MCF 10A (cell line): Measurements from ENCODE around the gene ACAA1. TPM values are rescaled to one million over a fixed set of nuclear protein-coding genes. Genes with fewer than 3 reads are reported as not detected.
"Not testable (repeated sequence)": the region's sequence is repeated elsewhere in the genome, so short reads cannot be mapped to it uniquely, and the experiment has no call there.

Experiments used
- BruUV-seq: library from RNA; stranded (reverse); fragments of 400-500 nt; replicated peaks from 2 replicates; lab custom pipeline; 2021; lab: Mats Ljungman, UMichigan
- CTCF ChIA-PET: fragments of 300-600 bp; sonication (Branson Sonifier 250); formaldehyde crosslinking; extraction: SDS; loops from one replicate; lab custom pipeline; 2021; ENCODE audit warnings: antibody characterized with exemption, inconsistent platforms; lab: Yijun Ruan, JAX
- POLR2A ChIA-PET: fragments of 300-600, 350-650 bp; sonication (Branson Sonifier 250); formaldehyde crosslinking; extraction: SDS; loops from one replicate; lab custom pipeline; 2020; ENCODE audit warnings: antibody characterized with exemption, inconsistent platforms; lab: Yijun Ruan, JAX
- DNase-seq: peaks from one replicate; pipeline ENCODE4 v3.0.0-alpha.2; 2018; ENCODE audit not compliant: unreplicated experiment
- H3K27ac Mint-ChIP-seq: one replicate; pipeline ENCODE4 v1.8.0; 2022; ENCODE audit warnings: mild to moderate bottlenecking, low read depth, mixed read lengths; ENCODE audit not compliant: unreplicated experiment
- H3K27me3 Mint-ChIP-seq: one replicate; pipeline ENCODE4 v1.8.0; 2022; ENCODE audit warnings: mixed read lengths; ENCODE audit not compliant: insufficient read depth, unreplicated experiment
- H3K36me3 Mint-ChIP-seq: one replicate; pipeline ENCODE4 v1.8.0; 2022; ENCODE audit warnings: mild to moderate bottlenecking, moderate library complexity, mixed read lengths; ENCODE audit not compliant: insufficient read depth, unreplicated experiment
- H3K4me1 Mint-ChIP-seq: one replicate; pipeline ENCODE4 v1.8.0; 2022; ENCODE audit warnings: mixed read lengths; ENCODE audit not compliant: insufficient read depth, unreplicated experiment
- H3K4me3 Mint-ChIP-seq: one replicate; pipeline ENCODE4 v1.8.0; 2022; ENCODE audit warnings: mild to moderate bottlenecking, moderate library complexity, mixed read lengths; ENCODE audit not compliant: unreplicated experiment
- H3K9me3 Mint-ChIP-seq: one replicate; pipeline ENCODE4 v1.8.0; 2022; ENCODE audit warnings: mixed read lengths; ENCODE audit not compliant: unreplicated experiment
- intact Hi-C: fragments of 100-400 bp; cut with micrococcal nuclease; formaldehyde crosslinking; loops from 2 replicates; pipeline ENCODE4 v1.14.1; 2022
- total RNA-seq: library from RNA; stranded (reverse); gene quantifications from 2 replicates; pipeline ENCODE4 v1.2.3, GENCODE V29; 2022
- TF ChIP-seq, protein P1 (sequence below): fragments of 200-600 bp; IDR thresholded peaks from one replicate; pipeline ENCODE4 v1.8.0; 2022; ENCODE audit warnings: antibody characterized with exemption, mild to moderate bottlenecking; ENCODE audit not compliant: unreplicated experiment

The ACAA1 gene
- total RNA-seq, 1 experiment from 2014 or later: 46.7 TPM

DNA sequence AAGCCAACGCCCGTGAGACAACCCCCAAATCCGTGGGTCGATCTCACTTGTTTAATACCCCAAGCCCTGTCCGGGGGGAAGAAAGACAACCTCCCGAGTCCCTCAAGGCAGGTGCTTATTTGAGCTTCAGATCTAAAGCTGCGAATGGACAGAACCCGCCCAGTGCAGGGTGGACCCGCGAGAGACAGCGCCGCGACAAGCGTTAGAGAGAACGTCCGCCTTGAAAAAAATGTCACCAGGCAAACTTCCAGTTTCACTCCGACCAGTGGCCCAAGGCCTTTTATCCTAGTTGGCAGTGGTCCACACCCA lies 27.7 kb upstream of the ACAA1 start:
- intact Hi-C loops: loop anchor here (2.0 kb wide), 1 partner anchor 26 kb away; the partner anchor contains the start of gene MYD88
- Mint-ChIP-seq H3K36me3 (peaks cover 17% of the 10 kb centered on the region), H3K9me3 (no peaks in the 10 kb centered on the region), H3K4me3 (peak overlapping the region; percentile 87), H3K27ac (peak overlapping the region; percentile 93), H3K4me1 (peaks cover 29% of the 10 kb centered on the region), H3K27me3 (no peaks in the 10 kb centered on the region)
- ChIA-PET POLR2A (interaction anchor here (0.7 to 5.8 kb wide), 19 partner anchors 9 to 311 kb away, joined by 3 to 188 read pairs (median 6); partner anchors contain the start of genes ACAA1, MYD88 and XYLB), CTCF (interaction anchor here (0.8 to 3.0 kb wide), 8 partner anchors 8 to 182 kb away, joined by 3 to 8 read pairs (median 5); partner anchors contain the start of gene XYLB)
- DNase-seq: no peak
- TF ChIP-seq, protein P1, sequence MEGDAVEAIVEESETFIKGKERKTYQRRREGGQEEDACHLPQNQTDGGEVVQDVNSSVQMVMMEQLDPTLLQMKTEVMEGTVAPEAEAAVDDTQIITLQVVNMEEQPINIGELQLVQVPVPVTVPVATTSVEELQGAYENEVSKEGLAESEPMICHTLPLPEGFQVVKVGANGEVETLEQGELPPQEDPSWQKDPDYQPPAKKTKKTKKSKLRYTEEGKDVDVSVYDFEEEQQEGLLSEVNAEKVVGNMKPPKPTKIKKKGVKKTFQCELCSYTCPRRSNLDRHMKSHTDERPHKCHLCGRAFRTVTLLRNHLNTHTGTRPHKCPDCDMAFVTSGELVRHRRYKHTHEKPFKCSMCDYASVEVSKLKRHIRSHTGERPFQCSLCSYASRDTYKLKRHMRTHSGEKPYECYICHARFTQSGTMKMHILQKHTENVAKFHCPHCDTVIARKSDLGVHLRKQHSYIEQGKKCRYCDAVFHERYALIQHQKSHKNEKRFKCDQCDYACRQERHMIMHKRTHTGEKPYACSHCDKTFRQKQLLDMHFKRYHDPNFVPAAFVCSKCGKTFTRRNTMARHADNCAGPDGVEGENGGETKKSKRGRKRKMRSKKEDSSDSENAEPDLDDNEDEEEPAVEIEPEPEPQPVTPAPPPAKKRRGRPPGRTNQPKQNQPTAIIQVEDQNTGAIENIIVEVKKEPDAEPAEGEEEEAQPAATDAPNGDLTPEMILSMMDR: no peak
- no TSS peak for BruUV-seq

DNA sequence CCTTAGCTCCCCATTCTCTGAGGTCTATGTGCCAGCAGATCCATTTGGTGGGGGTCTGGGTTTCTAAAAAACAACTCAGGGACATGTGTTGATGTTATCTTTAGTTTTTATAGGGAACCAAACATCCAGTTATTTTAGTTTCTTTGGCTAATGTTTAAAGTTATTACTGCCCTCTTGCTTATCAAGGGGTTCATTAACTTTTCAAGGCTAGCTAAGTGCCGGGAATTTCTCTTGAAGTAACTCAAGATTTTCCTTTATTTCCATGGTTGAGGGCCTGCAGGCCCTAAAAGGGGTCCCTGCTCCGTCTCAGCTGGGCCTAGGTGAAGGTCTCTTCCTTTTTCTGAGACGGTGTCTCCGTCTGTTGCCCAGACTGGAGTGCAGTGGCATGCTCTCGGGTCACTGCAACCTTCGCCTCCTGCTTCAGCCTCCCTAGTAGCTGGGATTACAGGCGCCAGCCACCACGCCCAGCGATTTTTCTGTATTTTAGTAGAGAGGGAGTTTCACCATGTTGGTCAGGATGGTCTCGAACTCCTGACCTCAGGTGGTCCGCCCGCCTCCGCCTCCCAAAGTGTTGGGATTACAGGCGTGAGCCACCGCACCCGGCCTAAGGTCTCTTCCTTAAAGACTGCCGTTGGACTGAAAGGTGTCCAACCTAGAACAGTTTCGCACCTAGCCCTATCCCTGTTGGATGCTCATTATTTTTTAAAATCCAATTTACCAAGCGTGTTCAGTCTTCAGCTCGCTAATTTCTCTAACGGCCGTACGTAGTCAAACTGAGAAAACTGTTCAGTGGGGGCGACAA lies 27.1 kb upstream of the ACAA1 start:
- no peaks in the 10 kb centered on the region for H3K27me3 Mint-ChIP-seq
- peak overlapping the region; percentile 87 for H3K4me3 Mint-ChIP-seq
- TF ChIP-seq, protein P1: no peak
- ChIA-PET POLR2A (interaction anchor here (0.7 to 5.8 kb wide), 16 partner anchors 9 to 311 kb away, joined by 3 to 188 read pairs (median 8); partner anchors contain the start of genes ACAA1 and MYD88), CTCF (interaction anchor here (0.5 to 3.0 kb wide), 9 partner anchors 8 to 253 kb away, joined by 3 to 8 read pairs (median 3); no protein-coding TSS in a partner anchor)
- intact Hi-C loops: loop anchor here (2.0 kb wide), 1 partner anchor 25 kb away; the partner anchor contains the start of gene MYD88
- H3K27ac Mint-ChIP-seq: peak overlapping the region; percentile 93
- DNase-seq: no peak
- H3K4me1 Mint-ChIP-seq: peaks cover 23% of the 10 kb centered on the region
- peaks cover 17% of the 10 kb centered on the region for H3K36me3 Mint-ChIP-seq
- no peaks in the 10 kb centered on the region for H3K9me3 Mint-ChIP-seq
- BruUV-seq: TSS peak; percentile 76

DNA sequence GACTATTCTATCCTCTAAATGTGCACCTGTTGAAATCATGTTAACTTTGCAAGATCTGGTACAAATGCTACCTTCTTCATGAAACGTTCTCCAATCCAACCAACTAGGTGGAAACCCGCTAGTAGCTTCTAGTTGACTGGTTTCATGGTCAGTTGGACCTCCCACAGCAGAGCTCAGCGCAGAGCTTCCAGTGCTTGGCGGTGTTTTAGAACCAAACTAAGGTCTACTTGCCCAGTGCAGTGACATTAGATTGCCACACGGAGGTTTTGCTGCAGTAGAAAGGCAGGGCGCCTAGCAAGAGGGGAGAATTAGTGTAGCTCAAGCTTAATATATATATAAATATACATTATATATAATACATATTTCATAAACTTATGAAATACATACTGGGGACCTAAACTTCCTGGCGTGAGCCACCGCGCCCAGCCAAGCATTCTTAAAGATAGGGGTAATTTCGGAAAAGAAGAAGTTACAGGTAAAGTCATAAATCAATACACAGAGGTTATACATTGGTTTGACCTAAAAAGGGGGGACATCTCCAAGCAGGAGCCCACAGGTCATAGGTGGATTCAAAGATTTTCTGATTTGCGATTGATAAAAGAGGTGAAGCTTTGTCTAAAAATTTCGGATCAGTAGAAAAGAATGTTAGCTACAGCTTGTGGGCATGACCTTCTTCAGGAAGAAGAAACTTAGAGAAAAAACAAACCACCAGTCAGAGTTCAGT lies 26.4 kb upstream of the ACAA1 start:
- POLR2A ChIA-PET: interaction anchor here (1.3 to 5.8 kb wide), 4 partner anchors 10 to 84 kb away, joined by 5 to 188 read pairs (median 79); partner anchors contain the start of genes ACAA1 and MYD88
- DNase-seq: no peak
- H3K9me3 Mint-ChIP-seq: no peaks in the 10 kb centered on the region

DNA sequence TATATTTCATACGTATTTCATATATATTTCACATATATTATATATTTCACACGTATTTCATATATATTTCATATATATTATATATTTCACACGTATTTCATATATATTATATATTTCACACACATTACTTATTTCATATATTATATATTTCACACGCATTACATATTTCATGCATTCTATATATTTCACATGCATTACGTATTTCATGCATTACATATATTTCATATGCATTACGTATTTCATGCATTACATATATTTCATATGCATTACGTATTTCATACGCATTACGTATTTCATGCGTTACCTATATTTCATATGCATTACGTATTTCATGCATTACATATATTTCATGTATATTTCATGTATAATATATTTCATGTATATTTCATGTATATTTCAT lies 23.8 kb upstream of the ACAA1 start:
- not testable (repeated sequence) for H3K4me1 Mint-ChIP-seq, H3K27me3 Mint-ChIP-seq
- H3K36me3 Mint-ChIP-seq: peaks cover 11% of the 10 kb centered on the region

More for the DNA sequence above, 26.4 kb upstream of the ACAA1 start:
- intact Hi-C loops: no loop called here
- peaks cover 17% of the 10 kb centered on the region for H3K36me3 Mint-ChIP-seq
- no TSS peak for BruUV-seq
- TF ChIP-seq, protein P1: no peak
- H3K27ac Mint-ChIP-seq: no peak overlapping the region
- no peaks in the 10 kb centered on the region for H3K27me3 Mint-ChIP-seq
- no peak overlapping the region for H3K4me3 Mint-ChIP-seq
- H3K4me1 Mint-ChIP-seq: peaks cover 18% of the 10 kb centered on the region
- CTCF ChIA-PET: interaction anchor here (0.5 to 3.0 kb wide), 6 partner anchors 9 to 253 kb away, joined by 3 to 8 read pairs (median 3); no protein-coding TSS in a partner anchor

More for the DNA sequence above, 23.8 kb upstream of the ACAA1 start:
- H3K4me3 Mint-ChIP-seq, CTCF ChIA-PET, BruUV-seq, POLR2A ChIA-PET, H3K27ac Mint-ChIP-seq, DNase-seq, intact Hi-C loops, H3K9me3 Mint-ChIP-seq: not testable (repeated sequence)
